GM10266 (cell line): Measurements from ENCODE around the gene SETD6.

Source experiments
- DNase-seq: peaks from one replicate; pipeline ENCODE4 v3.0.0; 2012; ENCODE audit errors: extremely low spot score
- CTCF ChIP-seq: IDR thresholded peaks from 2 replicates; pipeline ENCODE4 v1.5.1; 2012; ENCODE audit warnings: mild to moderate bottlenecking, low read depth; ENCODE audit not compliant: control insufficient read depth, insufficient read depth; ENCODE audit errors: missing control alignments

SETD6 gene

DNA sequence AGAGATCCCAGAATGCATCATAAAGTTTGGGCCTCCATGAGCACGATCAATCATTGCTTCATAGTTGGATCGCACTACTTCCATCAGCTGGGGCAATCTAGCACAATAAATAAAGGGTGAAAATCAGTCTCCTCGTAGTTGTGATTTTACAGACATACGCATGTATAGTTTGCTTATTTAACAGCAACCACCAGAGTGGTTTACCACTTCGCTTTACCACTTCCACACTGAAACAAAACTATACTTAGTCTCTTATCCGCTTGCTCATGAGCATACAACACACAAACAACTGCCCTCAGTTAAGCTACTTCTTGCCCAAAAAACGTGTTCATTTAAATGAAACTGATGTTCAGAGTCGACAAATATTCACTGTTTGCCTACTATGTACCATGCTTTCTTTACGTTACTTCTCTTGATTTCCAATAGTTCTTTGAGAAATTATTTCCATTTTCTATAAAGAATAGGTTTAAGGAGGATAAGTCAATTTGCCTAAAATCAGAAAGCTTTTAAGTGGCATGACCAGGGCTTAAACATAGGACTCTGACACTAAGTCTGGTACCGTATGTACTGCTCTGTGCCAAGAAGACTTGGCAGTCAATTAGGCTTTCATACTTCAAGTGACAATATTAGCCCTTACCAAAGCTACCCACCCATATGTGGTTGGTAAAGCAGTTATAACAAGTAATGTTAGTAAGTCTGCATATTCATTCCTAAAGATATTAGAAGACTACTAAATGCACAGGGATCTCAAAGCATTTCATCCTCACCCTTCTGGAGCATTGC, 22.0 kb downstream of the SETD6 start:
- DNase-seq = no peak
- TF ChIP-seq CTCF = no peak

DNA sequence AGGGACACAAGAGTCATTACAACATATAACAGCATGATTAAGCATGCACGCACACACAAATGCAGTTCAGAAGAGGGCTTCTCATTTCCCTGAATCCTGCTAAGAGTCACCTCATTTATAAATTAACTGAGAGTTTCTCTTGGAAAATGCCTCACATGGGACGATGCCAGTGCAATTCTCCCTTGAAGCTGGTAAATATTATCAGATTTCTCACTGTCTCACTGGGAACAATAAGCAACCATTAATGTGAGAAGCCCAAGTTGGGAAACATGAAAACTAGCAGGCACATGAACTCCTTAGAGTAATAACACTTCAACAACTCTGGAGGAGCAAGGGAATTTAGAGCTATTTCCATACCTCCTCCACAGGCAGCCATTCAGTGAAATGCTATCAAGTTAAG, 26.4 kb downstream of the SETD6 start:
- no peak for DNase-seq
- no peak for TF ChIP-seq CTCF

DNA sequence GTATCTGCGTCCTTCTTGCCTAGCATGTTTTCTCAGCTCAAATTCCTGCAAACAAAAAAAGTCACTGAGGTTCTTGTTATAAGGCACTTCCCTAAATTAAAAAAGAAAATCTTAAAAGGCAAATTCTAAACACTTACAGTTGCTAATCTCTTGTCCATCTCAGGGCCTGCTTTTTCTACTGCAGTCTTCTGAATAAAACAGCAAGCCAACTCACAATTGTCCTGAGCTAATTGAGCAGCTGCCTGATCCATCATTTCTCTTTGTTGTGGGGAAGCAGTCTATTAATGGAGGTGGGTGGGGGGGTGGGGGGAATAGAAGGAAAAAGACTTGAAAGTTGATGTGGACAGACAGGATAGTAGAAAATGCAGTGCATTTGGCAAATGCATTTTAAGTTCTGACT, 27.0 kb downstream of the SETD6 start:
- DNase-seq = no peak
- TF ChIP-seq CTCF = no peak

DNA sequence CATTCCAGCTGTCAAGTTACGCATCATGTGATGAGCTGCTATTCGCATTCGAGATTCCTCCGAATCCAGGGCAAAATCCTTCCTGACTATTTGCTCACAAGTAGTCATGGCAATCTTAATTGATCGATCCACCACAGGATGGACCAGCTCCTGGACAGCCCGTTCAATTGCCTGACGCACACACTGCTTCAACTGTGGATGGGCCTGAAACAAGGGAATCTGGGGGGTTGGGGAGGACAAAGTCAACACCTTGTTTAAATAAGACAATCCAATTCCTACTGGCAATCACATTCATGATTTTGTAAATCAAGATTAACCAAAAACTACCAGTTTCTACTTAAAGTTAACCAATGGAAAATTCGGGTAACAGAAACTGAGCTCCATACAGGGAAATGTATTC, 28.4 kb downstream of the SETD6 start:
- no peak for TF ChIP-seq CTCF
- no peak for DNase-seq

- TF ChIP-seq CTCF = no peak
Measured at GRCh38 chr16:58548378-58548777, 33.1 kb downstream of the SETD6 start.

GRCh38 chr16:58551496-58551895, 36.2 kb downstream of the SETD6 start:
- no peak for TF ChIP-seq CTCF

More at GRCh38 chr16:58548378-58548777, 33.1 kb downstream of the SETD6 start:
- no peak for DNase-seq

DNA sequence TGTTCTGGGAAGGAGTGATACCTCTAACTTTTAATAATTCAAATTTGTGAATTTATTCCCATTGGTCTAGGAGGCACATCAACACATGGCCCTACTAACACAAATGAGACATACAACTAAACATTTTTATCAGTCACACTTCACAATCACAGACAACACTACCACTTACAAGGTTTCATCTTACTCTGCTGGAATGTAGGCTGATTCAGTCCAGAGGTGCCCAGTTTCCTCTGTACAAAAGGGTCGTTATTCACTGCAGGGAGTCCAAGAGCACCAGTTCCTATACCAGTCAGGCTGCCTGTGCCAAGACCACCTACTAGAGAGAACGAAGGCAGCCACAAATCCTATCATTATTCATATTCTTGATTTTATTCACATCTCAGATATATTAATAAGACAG, 41.4 kb downstream of the SETD6 start:
- no peak for TF ChIP-seq CTCF
- DNase-seq = no peak

More at GRCh38 chr16:58551496-58551895, 36.2 kb downstream of the SETD6 start:
- DNase-seq = no peak
